DLD1 (cell line): ENCODE measurements around the gene RGL1.

Source experiments
- in situ Hi-C: cut with HindIII; loops from 2 replicates; pipeline ENCODE4 v1.10.0; 2017; ENCODE audit warnings: low sequenced_read_pairs

RGL1 gene

GRCh38 chr1:183911285-183911684 lies 106.4 kb downstream of the RGL1 start:
- in situ Hi-C loops = loop anchor here (25.0 kb wide), 1 partner anchor 224 kb away; no protein-coding TSS in a partner anchor

GRCh38 chr1:183912265-183912886 lies 107.5 kb downstream of the RGL1 start:
- in situ Hi-C loops = loop anchor here (25.0 kb wide), 1 partner anchor 225 kb away; no protein-coding TSS in a partner anchor

DNA sequence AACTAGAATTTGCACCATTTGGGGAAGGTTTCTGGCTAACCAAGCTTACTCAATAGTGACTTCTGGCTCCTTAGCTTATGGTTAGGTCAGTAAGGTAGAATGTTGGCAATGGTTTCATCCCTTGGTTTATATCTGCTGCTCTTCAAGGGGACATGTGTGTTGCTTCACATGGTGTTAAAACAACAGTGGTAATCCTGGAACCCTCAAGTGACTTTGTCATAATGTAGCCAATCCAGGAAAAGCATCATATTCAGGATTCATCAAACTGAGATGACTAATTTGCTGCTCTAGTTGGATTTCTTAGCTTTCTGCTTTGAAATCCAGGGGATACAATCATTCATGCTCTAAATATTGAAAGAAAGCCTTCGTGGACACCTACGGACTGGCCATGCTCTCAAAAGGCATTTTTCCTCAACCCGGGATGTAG lies 108.7 kb downstream of the RGL1 start:
- in situ Hi-C loops = loop anchor here (25.0 kb wide), 1 partner anchor 226 kb away; no protein-coding TSS in a partner anchor

- in situ Hi-C loops = loop anchor here (25.0 kb wide), 1 partner anchor 227 kb away; no protein-coding TSS in a partner anchor
These were observed 109.4 kb downstream of the RGL1 start for GRCh38 chr1:183914276-183914675.

DNA sequence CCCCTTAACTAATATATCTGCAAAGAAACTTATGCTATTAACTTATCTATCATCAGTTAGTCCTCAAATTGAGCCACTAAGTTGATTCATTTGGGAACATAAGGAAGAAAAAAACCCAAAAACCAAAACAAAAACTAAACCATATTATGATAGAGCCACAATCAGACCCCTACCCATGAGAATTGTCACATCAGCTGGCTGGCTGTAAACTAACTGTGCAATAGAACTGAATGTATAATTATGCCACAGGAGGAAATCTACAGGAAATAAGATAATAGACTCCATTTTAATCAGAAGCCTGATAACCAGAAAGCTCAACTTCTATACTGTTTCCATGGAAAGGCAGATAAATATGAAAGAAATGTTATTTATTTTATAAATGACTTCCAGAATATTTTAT lies 110.0 kb downstream of the RGL1 start:
- in situ Hi-C loops = loop anchor here (25.0 kb wide), 1 partner anchor 228 kb away; no protein-coding TSS in a partner anchor

DNA sequence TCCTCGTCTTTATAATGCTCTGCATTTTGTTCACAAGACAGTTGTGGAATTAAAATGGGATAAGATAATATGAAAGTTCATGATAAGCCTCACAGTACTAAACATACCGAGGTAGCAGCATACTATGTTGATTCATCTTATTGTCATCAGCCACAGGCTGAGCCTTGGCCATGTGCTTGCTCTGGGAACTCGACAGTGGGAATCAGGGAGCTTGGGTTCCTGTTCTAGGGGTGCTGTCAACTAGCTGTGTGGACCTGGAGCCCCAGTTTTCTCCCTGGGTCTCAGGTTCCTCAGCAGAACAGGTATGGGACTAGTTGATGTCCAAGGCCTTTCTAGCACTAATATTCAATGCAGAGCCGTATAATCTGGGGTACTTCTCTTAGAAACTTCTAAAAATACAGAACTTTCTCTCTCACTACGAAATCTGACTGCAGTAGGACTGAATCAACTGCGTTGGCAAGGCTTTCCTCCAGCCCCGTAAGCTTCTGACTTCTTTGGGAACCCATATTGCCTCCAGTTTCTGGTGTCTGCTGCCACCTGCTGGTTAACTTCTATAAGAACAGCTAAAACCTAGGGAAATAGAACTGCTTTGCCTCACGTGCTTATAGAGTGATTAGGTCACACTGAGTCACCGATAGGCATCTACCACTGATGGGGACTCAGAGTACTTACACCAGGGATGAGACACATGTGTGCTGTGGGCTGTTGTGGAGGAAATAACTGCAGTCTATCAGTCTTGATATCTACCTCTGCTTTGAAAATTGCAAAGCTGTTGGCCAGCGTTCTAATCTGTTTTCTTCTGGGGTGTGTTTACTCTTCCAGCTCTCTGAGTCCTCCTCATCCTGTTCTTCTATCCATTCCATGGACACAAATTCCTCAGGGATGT lies 110.9 kb downstream of the RGL1 start:
- in situ Hi-C loops = loop anchor here (25.0 kb wide), 1 partner anchor 229 kb away; no protein-coding TSS in a partner anchor

GRCh38 chr1:183916574-183916973 lies 111.7 kb downstream of the RGL1 start:
- in situ Hi-C loops = loop anchor here (25.0 kb wide), 1 partner anchor 229 kb away; no protein-coding TSS in a partner anchor

DNA sequence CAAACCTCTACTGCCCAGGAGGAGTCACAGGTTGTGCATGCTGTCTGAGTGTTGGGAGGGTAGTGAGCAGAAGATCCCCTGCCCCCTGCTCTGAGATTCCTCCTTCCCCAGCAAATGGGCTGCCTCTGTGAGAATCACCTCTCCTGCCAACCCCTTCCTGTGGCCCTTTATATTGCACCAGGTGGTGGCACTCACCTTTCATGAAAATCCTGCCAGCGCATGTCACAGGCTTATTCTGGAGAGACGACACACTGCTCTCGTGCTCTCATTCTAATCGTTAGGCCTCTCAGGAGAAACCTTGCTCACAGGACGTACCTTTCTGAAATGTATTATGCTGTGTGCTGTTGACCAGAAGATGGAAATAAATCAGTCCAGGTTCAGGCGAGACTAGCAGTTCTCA lies 113.7 kb downstream of the RGL1 start:
- in situ Hi-C loops = loop anchor here (25.0 kb wide), 1 partner anchor 231 kb away; no protein-coding TSS in a partner anchor

- in situ Hi-C loops = loop anchor here (25.0 kb wide), 1 partner anchor 233 kb away; no protein-coding TSS in a partner anchor
These were observed 115.7 kb downstream of the RGL1 start for GRCh38 chr1:183920651-183921050.

- in situ Hi-C loops = loop anchor here (25.0 kb wide), 1 partner anchor 235 kb away; no protein-coding TSS in a partner anchor
These were observed 117.3 kb downstream of the RGL1 start for GRCh38 chr1:183922197-183922596.

GRCh38 chr1:183925947-183926346 lies 121.0 kb downstream of the RGL1 start:
- in situ Hi-C loops = no loop called here

DNA sequence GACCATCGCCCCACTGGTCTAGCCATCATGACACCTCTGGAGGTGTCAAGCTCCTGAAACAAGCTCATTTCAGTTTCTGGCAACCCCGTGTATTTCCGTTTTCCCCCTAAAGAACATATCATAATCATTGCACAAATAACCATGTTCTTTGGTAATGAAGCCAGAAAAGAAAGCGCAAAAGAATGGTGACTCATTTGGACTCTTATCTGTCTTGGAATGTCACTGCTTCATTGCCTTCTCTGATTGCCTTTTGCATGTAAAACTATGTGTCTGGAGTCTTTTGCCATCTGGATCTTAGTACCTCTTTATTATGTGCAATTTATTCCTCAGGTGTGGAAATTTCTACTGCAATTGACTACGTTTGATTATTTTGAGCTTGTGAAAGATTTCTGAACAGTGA lies 122.1 kb downstream of the RGL1 start:
- in situ Hi-C loops = no loop called here

DNA sequence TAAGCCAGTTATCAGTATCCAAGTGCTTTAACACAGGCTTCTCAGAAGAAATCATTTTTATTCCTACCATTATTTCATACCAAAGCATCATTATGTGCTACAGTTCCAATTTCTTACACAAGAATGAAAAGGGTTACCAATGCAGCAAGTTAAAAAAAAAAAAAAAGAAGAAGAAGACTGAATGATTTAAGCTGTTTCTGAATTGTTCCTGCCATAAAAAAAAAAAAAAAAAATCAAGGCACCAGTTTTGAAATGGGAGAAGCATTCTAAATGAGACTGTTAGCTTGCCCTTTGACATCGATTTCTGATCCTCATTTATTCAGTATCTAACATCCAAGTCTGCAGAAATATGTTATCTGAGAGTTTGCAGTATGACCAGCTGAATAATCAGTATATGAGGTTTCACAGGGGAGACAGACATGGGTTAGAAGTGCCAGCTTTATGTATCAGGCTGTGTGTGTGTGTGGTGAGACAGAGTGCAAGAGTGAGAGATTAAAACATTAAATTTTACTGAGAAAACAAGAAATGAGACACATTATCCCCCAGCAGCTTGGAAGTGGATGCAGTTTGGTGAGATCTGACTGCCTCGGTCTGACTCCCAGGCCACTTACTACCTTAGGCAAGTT lies 126.8 kb downstream of the RGL1 start:
- in situ Hi-C loops = no loop called here

DNA sequence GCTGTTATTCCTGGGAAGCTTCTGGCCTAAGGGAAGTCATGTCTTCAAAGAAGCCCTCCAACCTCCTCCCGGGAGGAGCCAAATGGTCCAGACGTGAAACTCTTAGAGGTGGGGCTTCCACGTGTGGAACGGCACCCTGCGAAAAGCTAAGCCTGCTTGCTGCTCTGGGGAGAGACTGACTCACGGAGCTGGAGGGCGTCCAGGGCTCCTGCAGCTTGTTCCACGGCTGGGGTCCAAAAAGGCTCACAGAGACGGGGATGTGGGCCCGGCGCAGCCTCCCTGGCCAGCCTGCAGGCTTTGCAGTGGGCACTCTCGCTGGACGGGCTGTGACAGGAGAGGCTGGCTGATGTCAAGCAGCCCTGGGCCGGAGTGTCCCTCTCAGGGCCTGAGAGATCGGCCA lies 127.5 kb downstream of the RGL1 start:
- in situ Hi-C loops = no loop called here

- in situ Hi-C loops = no loop called here
These were observed 128.7 kb downstream of the RGL1 start for GRCh38 chr1:183933528-183934179.

- in situ Hi-C loops = no loop called here
These were observed 129.4 kb downstream of the RGL1 start for GRCh38 chr1:183934314-183934713.

- in situ Hi-C loops = no loop called here
These were observed 131.1 kb downstream of the RGL1 start for GRCh38 chr1:183936009-183936408.

GRCh38 chr1:183936791-183937190 lies 131.9 kb downstream of the RGL1 start:
- in situ Hi-C loops = no loop called here

DNA sequence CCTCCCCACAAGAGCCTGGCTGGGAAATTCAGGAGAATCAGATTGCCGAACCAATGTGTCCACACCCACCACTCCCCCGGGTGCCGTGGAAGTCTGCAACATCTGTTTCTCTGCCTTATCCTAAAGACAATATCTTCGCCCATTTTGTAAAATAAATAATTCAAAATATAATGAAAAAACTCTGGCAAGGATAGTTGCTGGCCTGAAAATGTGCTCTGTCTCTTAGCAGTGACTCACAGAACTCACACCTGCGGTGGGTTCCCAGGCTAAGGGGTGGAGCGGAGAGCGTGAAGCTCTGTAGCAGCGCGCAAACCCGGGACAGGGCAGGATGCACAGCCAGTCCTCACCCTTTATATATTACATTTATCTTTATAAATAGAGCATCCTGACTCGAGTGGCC lies 132.7 kb downstream of the RGL1 start:
- in situ Hi-C loops = no loop called here

- in situ Hi-C loops = no loop called here
These were observed 136.1 kb downstream of the RGL1 start for GRCh38 chr1:183941001-183941400.
